HepG2 (cell line): ENCODE data around the gene RNF149. TPM values are rescaled to one million over a fixed set of nuclear protein-coding genes. Genes with fewer than 3 reads are reported as not detected.
A peak's percentile ranks its signal among the peaks of the same experiment; 100 is the strongest.

Experiments
- CEBPB ChIP-seq: IDR thresholded peaks from 2 replicates; pipeline ENCODE4 v1.6.1; 2011; ENCODE audit warnings: low read depth, low read length, improper control_type of control experiment, borderline replicate concordance
- CERS6 ChIP-seq: sonication (generic); formaldehyde crosslinking; IDR thresholded peaks from 2 replicates; pipeline ENCODE4 v1.5.0; 2020; ENCODE audit warnings: missing genetic modification reagents
- FOXJ3 ChIP-seq: sonication (generic); formaldehyde crosslinking; IDR thresholded peaks from 2 replicates; pipeline ENCODE4 v1.4.0; 2020; ENCODE audit warnings: missing genetic modification reagents, mild to moderate bottlenecking, borderline replicate concordance
- GMEB1 ChIP-seq: sonication (generic); formaldehyde crosslinking; IDR thresholded peaks from 2 replicates; pipeline ENCODE4 v1.5.1; 2020; ENCODE audit warnings: missing genetic modification reagents, mild to moderate bottlenecking, borderline replicate concordance
- IRF1 ChIP-seq: sonication (generic); formaldehyde crosslinking; IDR thresholded peaks from 2 replicates; pipeline ENCODE4 v1.4.0; 2020; ENCODE audit warnings: low read depth, mild to moderate bottlenecking, missing genetic modification reagents
- ISL2 ChIP-seq: sonication (generic); formaldehyde crosslinking; IDR thresholded peaks from 2 replicates; pipeline ENCODE4 v1.5.0; 2020; ENCODE audit warnings: missing genetic modification reagents
- JARID2 ChIP-seq: sonication (generic); formaldehyde crosslinking; IDR thresholded peaks from 2 replicates; pipeline ENCODE4 v1.8.1; 2023; ENCODE audit warnings: missing genetic modification reagents, inconsistent platforms; ENCODE audit not compliant: insufficient replicate concordance
- KDM4B ChIP-seq: sonication (generic); formaldehyde crosslinking; IDR thresholded peaks from 2 replicates; pipeline ENCODE4 v1.4.0; 2020; ENCODE audit warnings: missing genetic modification reagents
- MAFG ChIP-seq: sonication (generic); formaldehyde crosslinking; IDR thresholded peaks from 2 replicates; pipeline ENCODE4 v1.5.1; 2020; ENCODE audit warnings: mild to moderate bottlenecking, missing genetic modification reagents
- MLLT10 ChIP-seq: sonication (generic); formaldehyde crosslinking; IDR thresholded peaks from 2 replicates; pipeline ENCODE4 v1.4.0; 2020; ENCODE audit warnings: missing genetic modification reagents
- NPAS2 ChIP-seq: sonication (generic); formaldehyde crosslinking; IDR thresholded peaks from 2 replicates; pipeline ENCODE4 v1.8.0; 2022; ENCODE audit warnings: mild to moderate bottlenecking, missing genetic modification reagents, borderline replicate concordance
- REST ChIP-seq, 2 experiments: IDR thresholded peaks; 2 replicates each; pipeline ENCODE4 v1.6.1; 2011 to 2012; ENCODE audit warnings: low read length in 2 of 2, borderline replicate concordance in 1 of 2, low read depth in 1 of 2, mild to moderate bottlenecking in 1 of 2, moderate library complexity in 1 of 2
- SPEN ChIP-seq: sonication (generic); formaldehyde crosslinking; IDR thresholded peaks from 2 replicates; pipeline ENCODE4 v1.5.1; 2020; ENCODE audit warnings: low read depth, mild to moderate bottlenecking, missing genetic modification reagents
- ZFX ChIP-seq: sonication (generic); formaldehyde crosslinking; IDR thresholded peaks from 2 replicates; pipeline ENCODE4 v1.4.0; 2020; ENCODE audit warnings: mild to moderate bottlenecking, low read depth, missing genetic modification reagents, moderate library complexity
- ZKSCAN8 ChIP-seq: IDR thresholded peaks from 2 replicates; pipeline ENCODE4 v1.6.1; 2016; ENCODE audit warnings: borderline replicate concordance, missing genetic modification reagents, missing compliant biosample characterization
- ZNF33B ChIP-seq: sonication (generic); formaldehyde crosslinking; IDR thresholded peaks from 2 replicates; pipeline ENCODE4 v1.5.1; 2020; ENCODE audit warnings: mild to moderate bottlenecking, missing genetic modification reagents
- ZNF382 ChIP-seq: sonication (generic); formaldehyde crosslinking; IDR thresholded peaks from 2 replicates; pipeline ENCODE4 v1.5.0; 2020; ENCODE audit warnings: missing genetic modification reagents, mild to moderate bottlenecking, borderline replicate concordance
- ZNF878 ChIP-seq: sonication (generic); formaldehyde crosslinking; IDR thresholded peaks from 2 replicates; pipeline ENCODE4 v1.8.1; 2023; ENCODE audit warnings: mild to moderate bottlenecking, missing genetic modification reagents, moderate library complexity
- polyA plus RNA-seq, 8 experiments: library from polyadenylated mRNA; depleted of rRNA in 3 of 8; stranded (reverse) in 7 of 8; unstranded in 1 of 8; fragments of >200 nt; fragmentation: Illumina TruSeq in 4 of 8; extraction: Trizol in 4 of 8; gene quantifications; 2 replicates each; pipeline versions ENCODE4 v1.2.1 to v1.2.3, GENCODE V29; 2011 to 2016; ENCODE audit warnings: low read depth in 4 of 8, missing spikeins in 1 of 8, mixed read lengths in 1 of 8; ENCODE audit not compliant: insufficient read depth in 1 of 8
- total RNA-seq, 5 experiments: library from RNA; depleted of rRNA; stranded (reverse); fragments of >200 nt; fragmentation: Illumina TruSeq; extraction: Trizol; gene quantifications; 2 replicates each; pipeline ENCODE4 v1.2.3, GENCODE V29; 2016; ENCODE audit warnings: low read depth in 1 of 5

RNF149 gene
- total and polyA plus RNA-seq, 2 of the 13 experiments (the other 11 are each of a cell fraction or from before 2014, with no cell fraction given): 87.6 to 109 TPM

- no peak for TF ChIP-seq JARID2
- TF ChIP-seq ZNF33B (CRISPR knock-in tag): no peak
- TF ChIP-seq CEBPB: 0 out of 2 replicates have a peak, but pooled peaks have one; percentile 13
- TF ChIP-seq MLLT10 (CRISPR knock-in tag): no peak
- TF ChIP-seq GMEB1 (CRISPR knock-in tag): no peak
- no peak for TF ChIP-seq SPEN (CRISPR knock-in tag)
- no peak for TF ChIP-seq ISL2 (CRISPR knock-in tag)
- no peak for TF ChIP-seq ZNF382
- TF ChIP-seq REST (IDR thresholded peaks at IDR 0.05; ENCODE audit: borderline replicate concordance in 1 of 2, low read depth in 1 of 2, low read length in 2 of 2): no peak
- TF ChIP-seq IRF1 (CRISPR knock-in tag): no peak
- TF ChIP-seq ZKSCAN8 (CRISPR knock-in tag): no peak
- no peak for TF ChIP-seq NPAS2
- no peak for TF ChIP-seq KDM4B (CRISPR knock-in tag)
- no peak for TF ChIP-seq ZFX (CRISPR knock-in tag)
- TF ChIP-seq ZNF878: no peak
- no peak for TF ChIP-seq CERS6
- TF ChIP-seq FOXJ3: 0 out of 2 replicates have a peak, but pooled peaks have one; percentile 18
- no peak for TF ChIP-seq MAFG (CRISPR knock-in tag)
Observed at GRCh38 chr2:101258804-101259203, 49.7 kb downstream of the RNF149 start (continued).
